Stomach smooth muscle (tissue), 2 donors: ENCODE measurements around the gene MARVELD3.
"Not testable (repeated sequence)": the region's sequence is repeated elsewhere in the genome, so short reads cannot be mapped to it uniquely, and the experiment has no call there.

Experiments used
- H3K27ac ChIP-seq: one replicate; pipeline ENCODE4 v1.7.0; 2013; ENCODE audit warnings: mild to moderate bottlenecking, low read length, inconsistent platforms
- H3K27me3 ChIP-seq, 2 donors: one replicate each; pipeline ENCODE4 v1.7.0; 2013; ENCODE audit warnings: low read length in 2 of 2; ENCODE audit not compliant: insufficient read depth in 2 of 2, control insufficient read depth in 1 of 2
- H3K36me3 ChIP-seq, 2 donors: one replicate each; pipeline ENCODE4 v1.7.0; 2013; ENCODE audit warnings: low read length in 2 of 2; ENCODE audit not compliant: control insufficient read depth in 2 of 2, insufficient read depth in 2 of 2
- H3K4me1 ChIP-seq: one replicate; pipeline ENCODE4 v1.7.0; 2013; ENCODE audit warnings: low read length; ENCODE audit not compliant: control insufficient read depth, insufficient read depth
- H3K4me3 ChIP-seq, 2 donors: one replicate each; pipeline ENCODE4 v1.7.0; 2013; ENCODE audit warnings: low read length in 2 of 2
- H3K9ac ChIP-seq, 2 donors: one replicate each; pipeline ENCODE4 v1.7.0; 2013; ENCODE audit warnings: low read length in 2 of 2, mild to moderate bottlenecking in 1 of 2
- H3K9me3 ChIP-seq, 2 donors: one replicate each; pipeline ENCODE4 v1.7.0; 2013; ENCODE audit warnings: low read length in 2 of 2; ENCODE audit not compliant: control insufficient read depth in 2 of 2
- donor health status: healthy.
- donor health status: Pancreatic carcinoma.

Gene MARVELD3

DNA sequence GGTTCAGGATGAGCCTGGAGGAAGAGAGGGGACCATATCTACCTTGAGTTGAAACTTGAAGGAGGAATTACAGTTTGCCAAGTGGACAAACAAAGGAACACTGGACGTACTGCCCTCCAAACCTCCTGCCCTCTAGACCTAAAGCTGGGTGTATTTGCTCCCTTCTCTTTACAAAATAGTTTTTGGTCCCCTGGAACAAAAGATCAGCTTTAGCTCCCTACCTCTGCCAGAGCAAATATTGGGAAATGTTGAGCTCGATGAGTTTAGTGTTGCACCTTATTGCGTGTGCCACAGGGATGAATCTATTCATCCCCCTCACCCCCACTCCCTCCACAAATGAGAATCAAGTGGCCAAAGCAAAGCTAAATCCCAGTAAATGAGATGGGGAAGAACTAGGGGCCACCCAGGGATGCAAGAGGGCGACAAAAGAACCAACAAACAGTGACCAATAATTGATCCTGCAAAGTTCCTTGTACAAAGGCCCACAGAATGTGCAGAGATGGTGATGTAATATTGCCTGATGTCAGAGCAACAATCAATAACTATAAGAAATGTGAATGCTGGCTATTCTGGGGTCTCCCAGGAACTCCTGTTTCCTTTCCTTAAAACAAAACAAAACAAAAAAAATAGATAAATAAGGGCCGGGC, 31.9 kb upstream of the MARVELD3 start:
- Histone ChIP-seq H3K27me3 (peaks cover 0 to 2% of the 10 kb centered on the region in 2 donors), H3K9me3 (no peaks in the 10 kb centered on the region), H3K9ac (no peak overlapping the region), H3K27ac (no peak overlapping the region), H3K36me3 (no peaks in the 10 kb centered on the region), H3K4me3 (no peak overlapping the region), H3K4me1 (no peaks in the 10 kb centered on the region)

DNA sequence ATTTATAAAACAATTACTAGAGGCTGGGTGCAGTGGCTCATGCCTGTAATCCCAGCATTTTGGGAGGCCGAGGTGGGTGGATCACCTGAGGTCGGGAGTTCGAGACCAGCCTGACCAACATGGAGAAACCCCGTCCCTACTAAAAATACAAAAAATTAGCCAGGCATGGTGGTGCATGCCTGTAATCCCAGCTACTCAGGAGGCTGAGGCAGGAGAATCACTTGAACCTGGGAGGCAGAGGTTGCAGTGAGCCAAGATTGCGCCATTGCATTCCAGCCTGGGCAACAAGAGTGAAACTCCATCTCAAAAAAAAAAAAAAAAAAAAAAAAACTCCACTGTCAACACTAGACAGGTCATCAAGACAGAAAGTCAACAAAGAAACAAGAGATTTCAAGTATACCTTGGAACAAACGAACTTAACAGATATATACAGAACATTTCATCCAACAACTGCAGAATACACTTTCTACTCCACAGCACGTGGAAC, 30.6 kb upstream of the MARVELD3 start:
- not testable (repeated sequence) for H3K36me3 ChIP-seq, H3K9me3 ChIP-seq, H3K9ac ChIP-seq, H3K27ac ChIP-seq, H3K4me1 ChIP-seq, H3K27me3 ChIP-seq, H3K4me3 ChIP-seq

DNA sequence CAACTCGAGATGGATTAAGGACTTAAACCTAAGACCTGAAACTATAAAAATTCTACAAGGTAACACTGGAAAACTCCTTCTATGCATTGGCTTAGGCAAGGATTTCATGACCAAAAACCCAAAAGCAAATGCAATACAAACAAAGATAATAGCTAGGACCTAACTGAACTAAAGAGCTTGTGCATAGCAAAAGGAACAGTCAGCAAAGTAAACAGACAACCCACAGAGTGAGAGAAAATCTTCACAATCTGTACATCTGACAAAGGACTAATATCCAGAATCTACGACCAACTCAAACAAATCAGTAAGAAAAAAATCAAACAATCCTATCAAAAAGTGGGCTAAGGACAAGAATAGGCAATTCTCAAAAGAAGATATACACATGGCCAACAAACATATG, 27.6 kb upstream of the MARVELD3 start:
- not testable (repeated sequence) for H3K27me3 ChIP-seq, H3K9ac ChIP-seq, H3K36me3 ChIP-seq, H3K4me1 ChIP-seq, H3K27ac ChIP-seq, H3K9me3 ChIP-seq, H3K4me3 ChIP-seq

DNA sequence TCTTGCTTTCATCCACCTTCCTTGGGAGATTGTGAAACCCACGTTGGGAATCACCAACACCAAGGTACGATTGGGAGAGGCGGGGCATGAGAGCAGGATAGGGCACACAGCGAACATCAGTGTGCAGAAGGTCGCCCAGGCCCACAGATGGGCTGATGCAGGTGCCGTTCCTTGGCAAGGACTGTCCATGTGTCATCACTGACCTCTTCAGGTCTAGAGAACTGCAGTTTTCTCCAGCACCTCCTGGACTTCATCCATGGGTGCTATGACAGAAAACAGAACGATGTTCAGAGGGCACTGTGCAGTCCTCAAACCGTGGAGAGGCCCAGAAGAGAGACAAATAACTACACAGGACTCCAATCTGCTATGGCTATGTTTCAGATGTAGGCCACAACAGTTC, 25.2 kb upstream of the MARVELD3 start:
- Histone ChIP-seq H3K9me3 (no peaks in the 10 kb centered on the region), H3K27ac (no peak overlapping the region), H3K9ac (no peak overlapping the region), H3K4me1 (no peaks in the 10 kb centered on the region), H3K4me3 (no peak overlapping the region), H3K36me3 (no peaks in the 10 kb centered on the region), H3K27me3 (no peaks in the 10 kb centered on the region)

DNA sequence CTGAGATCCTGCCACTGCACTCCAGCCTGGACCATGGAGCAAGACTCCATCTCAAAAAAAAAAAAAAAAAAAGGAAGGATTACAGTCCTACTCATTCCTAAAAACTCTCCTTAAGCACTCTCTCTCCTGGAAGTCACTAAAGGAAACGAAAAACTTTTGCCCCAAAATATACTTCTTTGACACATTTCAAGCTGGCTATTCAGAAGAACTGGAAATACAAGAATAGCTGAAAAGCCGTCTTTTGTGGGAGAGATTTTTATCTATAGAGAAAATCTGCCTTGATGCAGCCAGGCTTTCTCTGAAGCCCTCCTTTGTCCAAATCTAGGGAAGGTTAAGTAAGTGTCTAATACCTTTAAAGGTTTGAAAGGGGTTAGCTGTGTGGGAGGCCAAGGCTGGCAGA, 16.9 kb upstream of the MARVELD3 start:
- Histone ChIP-seq H3K27ac (no peak overlapping the region), H3K36me3 (no peaks in the 10 kb centered on the region), H3K4me1 (peaks cover 4% of the 10 kb centered on the region), H3K4me3 (no peak overlapping the region), H3K9ac (no peak overlapping the region), H3K9me3 (no peaks in the 10 kb centered on the region), H3K27me3 (peaks cover 4 to 7% of the 10 kb centered on the region in 2 donors)

DNA sequence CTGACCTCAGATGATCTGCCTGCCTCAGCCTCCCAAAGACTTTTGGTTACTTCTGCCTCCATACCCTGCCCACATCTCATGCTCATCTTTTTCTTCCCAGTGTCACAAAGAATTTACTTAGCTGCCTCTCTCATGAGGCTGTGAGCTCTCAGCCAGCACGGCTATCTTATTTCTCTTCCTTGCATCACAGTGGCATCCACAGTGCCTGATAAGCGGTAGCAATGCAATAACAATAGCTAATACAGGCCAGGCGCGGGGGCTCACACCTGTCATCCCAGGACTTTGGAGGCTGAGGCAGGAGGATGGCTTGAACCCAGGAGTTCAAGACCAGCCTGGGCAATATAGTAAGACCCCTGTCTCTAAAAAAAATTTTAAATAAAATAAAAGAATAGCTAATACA, 15.5 kb upstream of the MARVELD3 start:
- Histone ChIP-seq H3K9me3 (no peaks in the 10 kb centered on the region), H3K4me1 (peaks cover 4% of the 10 kb centered on the region), H3K36me3 (no peaks in the 10 kb centered on the region), H3K9ac (no peak overlapping the region), H3K27me3 (peaks cover 4 to 10% of the 10 kb centered on the region in 2 donors), H3K4me3 (no peak overlapping the region), H3K27ac (no peak overlapping the region)

DNA sequence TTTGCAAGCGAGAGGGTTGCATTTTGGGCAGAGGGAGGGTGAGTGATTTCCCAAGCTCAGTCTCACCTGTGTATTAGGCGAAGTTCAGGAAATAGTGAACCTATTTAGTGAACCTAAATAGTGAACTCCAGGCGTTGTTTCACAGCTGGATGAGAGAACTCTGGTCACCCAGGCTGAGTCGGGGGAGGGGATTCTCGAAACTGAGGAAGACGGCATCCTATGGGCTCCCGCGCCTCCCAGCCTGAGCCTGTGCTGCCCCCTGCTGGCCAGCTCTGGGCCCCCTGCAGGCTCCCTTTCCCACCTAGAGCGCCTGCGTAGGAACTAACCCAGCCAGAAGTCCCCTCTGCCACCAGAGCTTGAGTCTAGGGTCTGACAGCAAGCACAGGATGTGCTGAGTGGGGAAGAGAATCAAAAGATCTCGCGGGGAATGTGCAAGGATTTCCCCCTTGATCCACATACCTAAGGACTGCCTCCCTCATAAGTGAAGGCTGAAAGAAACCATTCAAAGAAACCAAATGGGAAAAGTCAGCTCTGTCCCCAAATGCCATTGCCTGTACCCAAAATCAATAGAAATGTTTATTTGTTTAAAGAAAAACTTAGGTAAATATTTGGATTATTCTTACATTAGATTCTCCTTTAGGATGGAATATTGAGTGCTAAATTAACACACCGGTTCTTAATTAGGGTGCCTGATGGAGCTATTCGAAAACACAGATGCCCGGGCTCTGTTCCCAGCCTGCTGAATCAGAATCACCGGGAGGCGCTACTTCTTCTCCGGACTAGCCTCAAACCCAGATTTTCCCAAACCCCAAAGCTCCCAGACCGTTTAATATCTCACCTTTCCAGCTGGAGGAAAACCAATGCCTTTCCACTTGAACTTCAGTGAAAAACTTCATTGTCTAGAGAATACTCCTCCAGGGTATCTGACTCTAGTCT, 14.8 kb upstream of the MARVELD3 start:
- no peaks in the 10 kb centered on the region for H3K36me3 ChIP-seq
- H3K27me3 ChIP-seq, result peaks cover 4 to 10% of the 10 kb centered on the region in 2 donors
- H3K27ac ChIP-seq, result no peak overlapping the region
- H3K4me3 ChIP-seq, result no peak overlapping the region
- no peaks in the 10 kb centered on the region for H3K9me3 ChIP-seq
- H3K9ac ChIP-seq, result no peak overlapping the region
- H3K4me1 ChIP-seq, result peaks cover 4% of the 10 kb centered on the region

DNA sequence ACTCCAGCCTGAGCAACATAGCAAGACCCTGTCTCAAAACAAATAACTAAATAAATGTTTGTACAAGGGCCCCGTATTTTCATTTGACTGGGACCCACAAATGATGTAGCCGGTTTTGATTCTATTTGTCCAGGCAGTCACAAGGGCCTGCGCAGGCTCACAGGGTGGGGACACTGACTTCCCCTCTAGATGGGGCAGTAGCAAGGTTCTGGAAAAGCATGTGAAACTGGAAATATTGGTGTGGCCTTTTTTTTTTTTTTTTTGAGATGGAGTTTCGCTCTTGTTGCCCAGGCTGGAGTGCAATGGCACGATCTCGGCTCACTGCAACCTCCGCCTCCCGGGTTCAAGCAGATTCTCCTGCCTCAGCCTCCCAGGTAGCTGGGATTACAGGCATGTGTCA, 11.0 kb upstream of the MARVELD3 start:
- H3K36me3 ChIP-seq, H3K9ac ChIP-seq, H3K4me3 ChIP-seq, H3K9me3 ChIP-seq, H3K4me1 ChIP-seq, H3K27ac ChIP-seq: not testable (repeated sequence)
- H3K27me3 ChIP-seq, result peaks cover 4 to 10% of the 10 kb centered on the region in 2 donors

DNA sequence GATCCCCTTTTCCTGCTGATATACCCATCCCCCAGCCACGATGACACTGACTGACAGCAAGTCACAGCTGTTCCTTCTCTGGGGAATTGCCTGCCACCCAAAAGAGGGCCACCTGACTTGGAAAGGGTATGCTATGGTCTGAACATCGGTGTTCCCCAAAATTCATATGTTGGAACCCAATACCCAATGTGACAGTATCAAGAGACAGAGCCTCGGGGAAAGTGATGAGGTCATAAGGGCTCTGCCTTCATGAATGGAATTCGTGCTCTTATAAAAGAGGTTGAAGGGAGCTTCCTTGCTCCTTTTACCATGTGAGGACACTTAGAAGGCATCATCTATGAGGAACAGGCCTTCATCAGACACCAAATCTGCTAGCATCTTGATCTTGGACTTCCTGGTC, 7.6 kb upstream of the MARVELD3 start:
- no peak overlapping the region for H3K4me3 ChIP-seq
- no peaks in the 10 kb centered on the region for H3K4me1 ChIP-seq
- no peaks in the 10 kb centered on the region for H3K36me3 ChIP-seq
- no peak overlapping the region for H3K27ac ChIP-seq
- H3K9me3 ChIP-seq, result no peaks in the 10 kb centered on the region
- H3K27me3 ChIP-seq, result peaks cover 3 to 5% of the 10 kb centered on the region in 2 donors
- H3K9ac ChIP-seq, result no peak overlapping the region

DNA sequence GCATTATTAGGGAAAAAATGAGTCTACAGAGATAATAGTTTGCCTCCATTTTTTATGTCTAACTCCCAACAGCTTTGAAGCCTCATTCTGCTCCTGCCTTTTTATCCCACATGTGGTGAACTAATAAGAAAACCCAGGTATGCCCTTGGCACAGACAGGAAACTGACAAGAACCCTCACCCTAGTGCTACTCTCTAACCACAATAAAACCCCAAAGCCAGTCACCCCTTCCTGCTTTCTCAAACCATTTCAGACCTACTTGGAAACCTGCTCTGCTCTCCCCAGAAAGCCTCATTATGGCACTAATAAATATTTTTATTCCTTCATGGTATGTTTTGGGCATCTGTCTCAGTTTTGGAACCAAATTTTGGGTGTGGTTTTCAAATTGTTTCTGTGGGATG, 3.9 kb upstream of the MARVELD3 start:
- Histone ChIP-seq H3K27me3 (peaks cover 15 to 32% of the 10 kb centered on the region in 2 donors), H3K4me1 (peaks cover 6% of the 10 kb centered on the region), H3K4me3 (no peak overlapping the region), H3K27ac (no peak overlapping the region), H3K36me3 (no peaks in the 10 kb centered on the region), H3K9ac (no peak overlapping the region), H3K9me3 (no peaks in the 10 kb centered on the region)

DNA sequence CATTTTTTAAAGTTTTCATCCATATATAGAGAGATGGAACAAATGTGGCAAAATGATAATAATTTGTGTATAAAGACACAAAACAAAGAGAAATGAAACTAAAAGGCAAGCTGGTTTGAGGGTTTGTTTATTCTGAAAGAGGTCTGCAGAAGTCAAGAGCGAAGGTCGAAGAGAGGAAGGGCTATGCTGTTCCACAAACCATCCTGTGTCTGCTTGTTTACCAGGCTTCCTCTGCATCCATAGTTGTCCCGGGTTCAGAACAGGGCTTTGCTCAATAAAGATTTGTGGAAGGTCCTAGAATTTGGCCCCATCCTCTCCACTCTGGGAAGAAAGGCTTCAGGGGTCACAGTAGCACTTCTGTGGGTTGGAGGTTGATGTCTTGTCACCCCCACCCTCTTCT, 2.4 kb upstream of the MARVELD3 start:
- H3K36me3 ChIP-seq, result no peaks in the 10 kb centered on the region
- H3K4me1 ChIP-seq, result peaks cover 6% of the 10 kb centered on the region
- H3K27ac ChIP-seq, result no peak overlapping the region
- peaks cover 19 to 35% of the 10 kb centered on the region in 2 donors for H3K27me3 ChIP-seq
- no peak overlapping the region for H3K4me3 ChIP-seq
- no peak overlapping the region for H3K9ac ChIP-seq
- no peaks in the 10 kb centered on the region for H3K9me3 ChIP-seq
